HG03135 (cell line): ENCODE results near the gene UBXN11.

Experiments
- ATAC-seq: cut with Tn5 transposase; IDR thresholded peaks from one replicate; pipeline ENCODE4 v1.9.1; 2021; ENCODE audit warnings: mild to moderate bottlenecking, moderate library complexity; ENCODE audit not compliant: unreplicated experiment

Gene UBXN11

DNA sequence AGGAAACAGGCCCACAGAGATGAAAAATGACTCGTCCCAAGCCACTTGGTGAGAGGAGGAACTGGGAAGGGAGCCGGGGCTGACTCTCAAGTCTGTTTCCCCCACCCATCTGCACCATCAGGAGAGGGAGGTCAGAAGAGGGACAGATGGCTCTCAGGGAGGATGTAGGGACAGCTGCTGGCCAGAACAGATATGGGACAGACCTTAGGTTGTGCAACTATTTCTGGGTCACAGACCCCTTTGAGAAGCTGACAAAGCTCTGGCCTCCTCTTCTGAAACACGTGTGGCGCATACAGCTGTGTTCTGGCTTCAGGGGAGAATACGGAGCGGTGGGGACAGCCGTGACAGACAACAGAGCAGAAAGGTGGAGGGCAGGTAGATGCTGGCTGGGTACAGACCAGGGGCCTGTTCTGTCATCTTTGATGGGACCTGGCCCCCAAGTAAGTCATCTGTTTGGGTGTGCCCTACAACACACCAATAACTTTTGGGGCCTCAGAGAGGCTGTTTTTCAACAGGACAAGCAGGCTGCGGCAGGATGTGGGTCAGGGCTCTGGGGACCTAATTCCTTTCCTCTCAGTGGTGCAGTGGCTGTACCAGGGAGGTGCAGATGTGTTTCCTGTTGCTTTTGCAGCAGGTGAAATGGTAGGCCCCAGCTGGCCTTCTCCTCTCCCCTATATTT lies 19.3 kb downstream of the UBXN11 start:
- ATAC-seq: peak; percentile 40

DNA sequence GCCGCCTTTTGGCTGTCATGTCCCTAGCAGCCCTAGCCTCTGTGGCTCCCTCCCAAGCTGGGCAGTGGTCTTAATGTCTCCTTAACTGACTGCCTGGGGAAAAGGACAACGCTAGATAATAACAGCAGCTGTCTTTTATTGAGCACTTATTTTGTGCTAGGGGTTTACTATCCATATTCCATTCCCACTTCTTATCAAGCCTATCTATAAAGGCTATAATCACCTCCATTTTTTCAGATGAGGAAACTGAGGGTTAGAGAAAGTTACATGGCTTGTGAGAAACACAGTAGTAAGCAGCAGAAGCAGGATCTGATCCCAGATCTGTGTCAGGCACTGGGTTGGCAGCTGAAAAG lies 20.4 kb downstream of the UBXN11 start:
- ATAC-seq: no peak

DNA sequence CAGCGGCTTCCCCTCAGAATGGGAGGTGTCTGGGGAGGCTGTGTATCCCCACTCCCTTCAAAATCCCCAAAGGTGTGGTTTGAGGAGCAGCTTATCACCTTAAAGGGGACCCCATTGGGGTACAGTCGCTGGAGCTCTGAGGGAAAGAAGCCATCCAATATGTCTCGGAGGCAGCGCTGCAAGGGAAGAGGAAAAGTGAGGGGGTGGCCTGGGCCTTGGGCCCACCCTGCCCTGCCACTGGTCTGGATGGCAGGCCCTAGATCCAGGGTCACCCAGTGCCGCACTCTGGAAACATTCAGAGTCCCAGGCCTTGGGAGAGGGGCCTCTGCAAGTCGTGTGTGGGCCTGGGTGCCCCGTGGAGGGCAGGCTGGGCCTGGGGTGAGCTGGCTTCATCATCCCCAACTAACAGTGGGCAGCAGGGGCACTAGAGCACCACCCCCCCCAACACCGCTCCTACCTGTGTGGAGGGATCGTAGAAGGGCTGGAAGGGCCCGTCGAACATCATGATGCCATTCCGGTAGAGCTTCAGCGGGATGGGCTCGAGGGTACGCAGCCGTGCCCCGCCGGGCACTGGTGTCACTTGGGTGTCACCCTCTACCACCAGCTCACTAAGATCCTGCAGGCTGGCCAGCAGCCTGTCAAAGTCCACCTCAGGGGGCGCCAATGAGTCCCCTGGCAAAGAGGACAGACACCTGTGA lies 20.9 kb downstream of the UBXN11 start:
- no peak for ATAC-seq

DNA sequence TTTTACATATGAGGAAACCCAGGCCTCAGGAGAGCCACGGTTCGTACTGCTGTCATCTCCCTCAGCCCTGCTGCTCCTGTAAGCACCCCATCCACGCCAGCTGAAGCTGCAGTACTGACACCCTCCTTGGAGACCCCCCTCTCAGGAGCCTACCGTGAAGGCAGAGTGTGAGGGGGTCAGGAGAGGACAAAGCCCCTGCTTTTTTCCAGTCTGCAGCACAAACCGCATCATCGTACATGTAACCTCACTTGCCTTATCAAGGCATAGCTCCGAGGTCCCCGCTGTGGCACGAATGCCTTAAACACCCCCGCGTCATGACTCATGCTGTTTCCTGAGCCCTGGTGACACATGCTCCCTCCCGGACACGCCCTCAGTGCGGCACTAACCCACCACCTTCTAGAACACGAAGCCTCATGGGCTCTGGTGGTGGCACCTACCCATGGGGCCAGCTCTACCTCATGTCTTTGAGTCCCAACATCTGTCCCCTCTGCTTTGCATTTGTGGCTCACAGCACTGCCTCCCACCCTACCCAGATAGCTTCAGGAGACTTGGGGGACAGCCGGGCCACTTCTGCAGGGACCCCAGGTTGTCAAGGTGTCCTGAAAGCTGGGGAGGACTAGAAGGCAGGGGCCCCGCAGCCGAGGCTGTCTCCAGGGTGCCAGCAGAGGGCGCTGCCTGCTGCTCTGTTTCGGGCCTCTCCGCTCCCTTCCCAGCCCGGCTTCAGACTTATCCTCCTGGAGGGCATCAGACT lies 21.7 kb downstream of the UBXN11 start:
- ATAC-seq: no peak

DNA sequence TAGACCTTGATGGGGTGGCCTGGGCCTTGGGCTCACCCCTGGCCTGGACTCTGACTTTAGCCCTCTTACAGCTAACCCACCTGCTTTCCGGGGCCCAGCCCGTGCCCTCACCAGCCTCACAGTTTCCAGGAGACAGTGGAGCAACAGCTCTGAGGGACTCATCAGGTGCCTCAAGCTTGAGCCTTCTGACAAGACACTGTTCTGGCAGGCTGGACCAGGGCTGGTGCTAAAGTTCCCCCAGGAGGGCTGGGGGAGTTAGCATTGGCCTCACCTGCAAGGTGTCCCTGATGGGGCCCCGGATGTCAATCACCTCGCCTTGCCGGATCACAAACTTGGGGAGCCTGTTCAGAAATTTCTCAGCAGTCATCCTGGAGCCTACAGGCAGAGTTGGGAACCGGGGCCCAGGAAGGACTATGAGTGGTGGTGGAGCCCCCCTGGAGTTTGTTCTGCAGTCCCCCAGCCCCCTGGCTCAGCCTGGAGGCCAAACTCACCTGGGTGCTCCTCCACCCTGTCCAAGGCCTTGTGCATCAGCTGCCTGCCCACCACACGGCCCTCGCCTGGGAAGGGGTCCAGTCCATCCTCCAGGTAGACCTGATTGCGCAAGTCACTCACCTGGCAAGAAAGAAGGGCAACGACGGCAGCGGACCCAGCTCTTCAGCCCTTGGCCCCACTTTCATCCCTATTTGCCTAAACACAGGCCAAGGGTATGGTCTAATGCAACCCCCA lies 22.4 kb downstream of the UBXN11 start:
- no peak for ATAC-seq

DNA sequence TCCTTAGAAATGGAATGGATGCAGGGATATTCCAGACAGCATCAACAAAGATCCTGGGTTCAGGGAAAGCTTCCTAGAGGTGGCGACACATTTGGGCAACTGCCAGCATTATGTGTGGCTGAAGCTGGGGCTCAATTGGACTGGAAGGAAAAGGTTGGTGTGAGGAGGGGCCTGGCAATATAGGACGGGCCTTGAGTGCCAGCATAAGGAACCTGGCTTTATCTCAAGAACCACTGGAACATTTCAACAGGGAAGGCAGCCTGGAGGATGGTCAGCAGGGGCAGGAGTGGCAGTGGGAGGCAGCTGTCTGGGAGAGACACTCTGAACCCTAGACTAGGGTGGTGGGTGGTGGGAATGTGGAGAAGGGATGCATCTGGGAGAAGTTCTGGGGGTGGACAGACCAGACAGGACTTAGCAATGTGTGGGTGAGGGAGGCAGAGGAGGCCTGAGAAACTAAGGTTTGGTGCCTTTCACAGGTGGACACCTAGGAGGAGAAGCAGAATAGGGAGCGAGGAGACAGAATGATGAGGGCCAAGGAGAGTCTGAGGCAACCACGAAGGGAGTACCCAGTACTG lies 23.1 kb downstream of the UBXN11 start:
- no peak for ATAC-seq

DNA sequence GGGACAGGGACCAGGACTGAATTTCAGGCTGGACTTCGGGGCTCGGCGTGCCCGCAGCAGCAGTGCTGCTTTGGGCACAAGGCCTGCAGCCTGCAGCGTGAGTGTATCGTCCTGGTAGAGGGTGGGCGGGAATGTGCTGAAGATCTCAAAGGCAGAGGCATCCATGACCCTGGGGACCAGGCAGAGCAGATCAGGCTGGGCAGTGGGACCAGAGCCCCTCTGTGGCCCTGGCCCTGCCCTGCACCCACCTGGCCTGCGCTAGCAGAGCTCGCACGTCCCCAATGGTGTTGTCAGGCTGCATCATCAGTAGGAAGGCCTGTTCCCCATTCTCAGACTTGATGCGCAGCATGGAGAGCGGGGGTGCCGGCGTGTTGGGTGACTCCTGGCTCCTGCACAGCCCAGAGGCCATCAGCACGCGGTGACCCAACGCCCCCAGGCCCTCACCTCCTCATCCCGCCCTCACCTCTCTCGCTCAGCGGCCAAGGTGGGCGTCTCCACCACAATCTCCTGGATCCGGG lies 24.0 kb downstream of the UBXN11 start:
- ATAC-seq: no peak

DNA sequence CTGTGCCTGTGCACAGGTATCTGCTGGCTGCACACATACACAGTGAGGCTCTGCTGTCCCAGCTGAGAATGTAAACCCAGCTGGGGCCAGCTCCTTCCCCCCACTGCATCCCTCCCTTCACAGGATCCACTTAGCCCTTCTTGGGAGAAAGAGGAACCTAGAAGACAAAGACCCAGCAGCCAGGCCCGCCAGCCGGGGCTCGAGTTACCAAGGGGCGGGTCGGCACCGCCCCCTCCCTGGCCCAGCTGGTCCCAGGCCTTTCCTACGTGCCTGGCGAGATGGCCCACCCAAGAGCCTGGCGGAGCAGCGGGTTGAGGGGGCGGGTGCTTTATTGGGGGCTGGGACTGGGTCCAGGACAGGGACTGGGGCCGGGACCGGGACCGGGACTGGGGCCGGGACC lies 24.5 kb downstream of the UBXN11 start:
- no peak for ATAC-seq

DNA sequence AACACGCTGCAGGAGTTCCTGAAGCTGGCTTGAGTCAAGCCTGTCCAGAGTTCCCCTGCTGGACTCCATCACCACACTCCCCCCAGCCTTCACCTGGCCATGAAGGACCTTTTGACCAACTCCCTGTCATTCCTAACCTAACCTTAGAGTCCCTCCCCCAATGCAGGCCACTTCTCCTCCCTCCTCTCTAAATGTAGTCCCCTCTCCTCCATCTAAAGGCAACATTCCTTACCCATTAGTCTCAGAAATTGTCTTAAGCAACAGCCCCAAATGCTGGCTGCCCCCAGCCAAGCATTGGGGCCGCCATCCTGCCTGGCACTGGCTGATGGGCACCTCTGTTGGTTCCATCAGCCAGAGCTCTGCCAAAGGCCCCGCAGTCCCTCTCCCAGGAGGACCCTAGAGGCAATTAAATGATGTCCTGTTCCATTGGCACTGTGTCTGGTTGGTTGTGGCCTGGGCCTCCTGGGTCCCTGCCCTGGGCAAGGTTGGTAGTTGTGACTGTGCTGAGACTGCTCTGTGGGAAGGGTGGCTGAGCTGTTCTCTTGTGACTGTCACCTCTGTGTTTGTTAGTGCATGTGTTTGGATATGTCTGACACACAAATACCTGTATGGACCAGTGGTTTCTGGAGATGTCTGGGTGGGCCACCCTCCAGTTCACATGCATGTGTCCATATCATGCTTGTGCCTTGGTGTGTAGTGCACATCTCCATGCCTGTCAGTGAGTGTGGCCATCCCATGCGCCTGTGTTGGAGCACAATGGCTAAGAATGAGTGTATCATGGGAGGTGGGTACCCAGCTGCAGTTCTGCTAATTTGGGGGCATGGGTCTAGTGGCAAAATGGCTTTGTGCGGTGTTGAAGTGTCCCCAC lies 25.1 kb downstream of the UBXN11 start:
- ATAC-seq: no peak

DNA sequence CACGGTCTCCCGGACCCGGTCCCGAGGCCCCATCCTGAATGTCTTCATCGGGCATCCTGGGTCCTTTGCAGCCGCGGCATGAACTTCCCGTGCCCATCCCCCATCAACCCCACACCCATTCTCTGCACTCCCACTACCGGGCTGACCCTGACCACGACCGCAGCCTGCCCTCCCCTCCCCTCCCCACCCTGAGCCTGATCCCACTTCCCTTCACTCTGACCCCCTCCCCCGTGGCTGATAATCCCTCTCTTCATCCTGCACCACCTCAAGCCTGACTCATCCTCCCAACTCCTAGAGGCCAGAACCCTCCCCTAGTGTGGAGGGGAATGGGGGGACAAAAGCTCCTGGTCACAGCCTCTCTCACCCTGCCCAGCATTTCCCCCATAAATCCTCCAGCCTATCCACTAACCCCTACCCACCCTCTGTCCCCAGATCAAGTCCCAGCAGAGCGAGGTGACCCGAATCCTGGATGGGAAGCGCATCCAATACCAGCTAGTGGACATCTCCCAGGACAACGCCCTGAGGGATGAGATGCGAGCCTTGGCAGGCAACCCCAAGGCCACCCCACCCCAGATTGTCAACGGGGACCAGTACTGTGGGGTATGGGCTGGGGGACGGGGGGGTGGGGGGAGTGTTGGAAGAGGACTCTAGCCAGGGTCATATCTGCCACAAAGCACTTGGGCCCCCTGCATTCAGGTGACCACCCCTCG lies 25.9 kb downstream of the UBXN11 start:
- ATAC-seq: no peak

DNA sequence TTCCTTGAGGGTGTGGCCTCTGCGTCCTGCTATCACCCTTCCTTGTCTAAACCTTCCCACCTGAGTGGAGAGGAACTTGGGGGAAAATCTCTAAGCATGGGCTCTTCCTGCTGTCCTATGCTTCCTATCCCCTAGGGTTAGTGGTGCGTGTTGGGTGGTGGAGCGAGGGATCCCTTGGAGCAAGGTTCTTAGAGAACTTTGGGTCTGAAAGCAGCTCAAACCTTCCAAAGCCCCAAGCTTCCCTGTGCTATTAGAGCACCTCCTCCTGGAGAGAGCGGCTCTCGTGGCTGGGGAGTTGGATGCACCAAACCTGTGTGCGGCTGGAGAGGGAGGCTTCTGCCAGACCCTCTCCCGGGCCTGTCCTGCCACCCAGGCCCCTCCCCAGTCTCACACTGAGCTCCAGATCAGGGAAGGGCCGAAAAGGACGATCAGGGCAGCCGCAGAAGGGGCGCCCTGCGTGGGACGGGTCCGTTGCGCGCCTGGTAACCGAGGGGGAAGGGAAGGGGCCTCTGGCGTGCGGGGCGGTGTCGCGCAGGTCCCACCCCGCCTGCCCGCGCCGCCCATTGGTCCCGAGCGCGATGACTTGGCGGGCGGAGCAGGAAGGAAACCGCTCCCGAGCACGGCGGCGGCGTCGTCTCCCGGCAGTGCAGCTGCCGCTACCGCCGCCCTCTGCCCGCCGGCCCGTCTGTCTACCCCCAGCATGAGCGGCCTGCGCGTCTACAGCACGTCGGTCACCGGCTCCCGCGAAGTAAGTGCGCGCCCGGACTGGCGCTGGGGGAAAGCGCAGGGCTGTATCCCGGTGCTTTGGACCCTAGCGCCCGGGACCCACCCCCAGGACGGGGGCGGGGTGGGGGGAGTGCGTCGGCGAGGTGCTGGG lies 26.7 kb downstream of the UBXN11 start, which contains the start of gene SH3BGRL3:
Gene SH3BGRL3, plus strand, starts transcription at position 631 of the 877 bp plus-strand sequence. Its CDS starts 70 bp downstream, at position 701.
- ATAC-seq: peak; percentile 43

DNA sequence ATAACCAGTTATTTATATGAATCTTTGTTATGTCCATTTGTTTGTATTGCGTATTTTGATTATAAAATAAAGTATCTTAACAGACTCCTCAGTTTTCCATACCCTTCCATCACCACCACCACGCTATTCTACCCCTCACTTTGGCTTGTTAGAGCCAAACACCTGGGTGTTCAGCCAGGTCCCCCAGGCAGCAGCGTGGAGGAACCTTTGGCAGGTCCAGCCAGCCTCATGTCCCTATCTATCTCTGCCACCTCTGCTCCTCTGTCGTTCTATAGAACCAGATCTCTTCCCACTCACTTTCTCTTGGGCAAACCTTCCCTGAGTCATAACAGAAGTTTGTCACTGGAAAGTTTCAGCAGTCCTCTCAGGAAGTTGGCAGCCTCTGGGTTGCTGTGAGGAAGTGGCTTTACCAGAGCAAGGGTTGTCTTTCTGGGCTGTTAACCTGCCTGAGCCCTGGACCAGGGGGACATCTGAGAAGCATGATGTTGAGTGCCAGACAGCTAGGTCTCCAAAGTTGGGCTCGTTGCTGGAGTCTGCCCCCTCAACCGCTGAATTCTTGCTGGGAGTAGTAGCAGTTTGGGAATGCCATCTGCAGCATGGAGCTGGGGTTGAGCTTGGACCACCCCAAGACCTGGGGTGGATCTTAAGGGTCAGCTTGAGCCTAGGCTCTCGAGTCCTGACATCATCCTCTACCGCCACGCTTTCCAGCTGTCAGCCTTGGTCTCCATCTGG lies 27.5 kb downstream of the UBXN11 start:
- ATAC-seq: no peak

DNA sequence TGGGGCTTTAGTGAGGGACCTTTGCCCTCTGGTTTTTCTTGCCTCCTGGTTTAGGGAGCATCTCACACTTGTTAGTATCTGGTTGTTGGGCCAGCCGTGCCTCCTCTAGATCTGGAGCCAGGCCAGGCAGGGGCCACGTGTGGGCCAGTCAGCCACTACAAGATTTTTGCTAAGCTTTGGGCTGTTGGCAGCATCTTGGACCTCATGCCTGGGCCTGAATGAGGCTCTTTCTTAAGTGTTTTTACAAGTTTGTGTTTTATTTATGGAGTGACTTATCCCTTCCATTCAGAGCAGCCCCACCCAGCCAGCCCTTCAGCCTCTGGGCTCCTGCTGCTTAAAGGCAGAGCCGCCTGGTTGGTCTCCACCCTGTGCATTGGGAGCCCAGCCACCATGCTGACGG lies 28.1 kb downstream of the UBXN11 start:
- no peak for ATAC-seq

DNA sequence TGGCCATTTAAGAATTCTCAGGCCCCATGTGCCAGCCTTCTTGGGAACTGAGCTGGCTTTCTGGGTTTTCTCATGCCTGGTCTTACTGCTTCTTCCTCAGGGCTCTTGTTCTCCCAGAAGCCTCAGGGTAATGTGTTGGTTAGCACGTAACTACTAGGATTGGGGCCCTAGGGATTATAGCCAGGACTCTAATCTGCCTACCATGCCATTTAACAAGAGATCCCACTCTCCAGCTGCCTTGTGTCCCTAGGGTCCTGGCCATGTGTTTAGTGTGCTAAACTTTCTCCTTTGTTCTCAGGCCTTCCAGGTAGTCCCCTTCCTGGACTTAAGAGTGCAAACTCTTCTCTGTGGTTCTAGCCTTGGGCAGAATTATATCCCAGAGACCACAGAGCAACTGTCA lies 28.7 kb downstream of the UBXN11 start:
- no peak for ATAC-seq

DNA sequence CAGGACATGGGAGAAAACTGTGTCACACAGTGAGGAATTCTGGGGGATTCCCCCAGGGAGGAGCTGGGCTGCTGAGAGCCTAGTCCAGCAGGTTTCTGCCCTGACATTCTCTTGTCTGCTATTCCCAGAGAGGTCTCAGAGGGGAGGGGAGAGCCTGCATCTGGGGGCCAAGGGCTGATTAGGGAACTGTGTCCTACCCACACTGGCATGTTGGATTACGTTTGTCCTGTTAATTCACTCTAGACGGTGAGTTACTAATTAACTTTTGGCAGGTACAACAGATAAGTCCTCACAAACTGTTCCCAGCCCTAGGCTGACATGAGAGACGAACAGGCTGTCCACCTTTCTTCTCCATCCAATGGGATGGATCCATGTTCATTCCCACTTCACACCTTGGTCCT lies 29.2 kb downstream of the UBXN11 start:
- no peak for ATAC-seq

DNA sequence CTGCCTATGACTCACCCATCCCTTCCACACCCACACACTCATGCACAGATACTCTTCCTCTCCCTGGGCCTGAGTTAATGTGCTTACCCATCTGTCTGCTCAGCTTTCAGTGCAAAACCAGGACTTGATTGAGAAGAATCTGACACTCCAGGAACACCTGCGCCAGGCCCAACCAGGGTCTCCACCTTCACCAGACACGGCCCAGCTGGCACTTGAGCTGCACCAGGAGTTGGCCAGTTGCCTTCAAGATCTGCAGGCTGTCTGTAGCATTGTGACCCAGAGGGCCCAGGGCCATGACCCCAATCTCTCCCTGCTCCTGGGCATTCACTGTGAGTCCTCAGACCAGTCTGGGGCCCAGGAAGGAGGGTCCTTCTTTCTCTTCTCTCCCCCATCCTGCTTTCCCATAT lies 30.0 kb downstream of the UBXN11 start:
- no peak for ATAC-seq

DNA sequence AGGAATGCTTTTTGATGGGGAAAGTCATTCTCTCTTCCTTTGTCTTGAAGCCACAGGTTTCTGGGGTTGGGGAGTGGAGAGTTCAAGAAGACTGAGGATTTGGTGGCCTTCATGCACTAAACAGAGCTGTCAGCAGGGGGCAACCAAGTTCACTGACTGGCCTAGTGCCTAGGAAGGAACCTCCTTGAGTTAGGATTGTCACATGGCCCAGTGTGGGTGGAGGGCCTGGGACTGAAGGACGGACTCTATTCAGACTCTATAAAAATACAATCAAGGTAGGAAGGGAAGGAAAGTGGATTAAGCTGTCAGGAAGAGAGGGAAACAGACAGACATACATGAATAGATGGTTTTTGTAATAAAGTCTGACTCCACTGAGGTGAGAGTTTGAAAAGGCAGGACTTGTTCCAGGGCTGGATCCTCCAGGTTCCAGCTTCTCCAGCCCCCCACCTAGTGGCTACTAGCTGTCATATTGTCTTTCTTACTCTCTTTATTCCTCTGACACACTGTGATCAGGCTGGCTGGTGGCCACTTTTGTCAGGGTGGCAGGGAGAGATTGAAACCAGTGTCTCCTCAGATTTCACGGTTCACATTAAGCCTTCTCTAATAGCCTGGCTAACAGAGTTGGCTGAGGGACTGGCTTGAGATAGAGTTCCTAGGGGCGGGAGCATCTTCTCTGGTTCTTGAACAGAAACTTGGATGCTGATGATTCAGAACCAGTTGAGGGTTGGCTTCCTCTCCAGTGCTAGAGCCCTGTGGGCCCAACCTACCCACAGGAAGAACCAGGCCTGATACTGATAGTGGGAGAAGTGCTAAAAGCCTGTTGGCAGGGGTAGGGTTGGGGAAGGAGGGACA lies 30.6 kb downstream of the UBXN11 start:
- ATAC-seq: peak; percentile 41
